Measurements from ENCODE around the gene HNRNPA2B1.
"Not testable (repeated sequence)": the region's sequence is repeated elsewhere in the genome, so short reads cannot be mapped to it uniquely, and the experiment has no call there.

The HNRNPA2B1 gene

DNA sequence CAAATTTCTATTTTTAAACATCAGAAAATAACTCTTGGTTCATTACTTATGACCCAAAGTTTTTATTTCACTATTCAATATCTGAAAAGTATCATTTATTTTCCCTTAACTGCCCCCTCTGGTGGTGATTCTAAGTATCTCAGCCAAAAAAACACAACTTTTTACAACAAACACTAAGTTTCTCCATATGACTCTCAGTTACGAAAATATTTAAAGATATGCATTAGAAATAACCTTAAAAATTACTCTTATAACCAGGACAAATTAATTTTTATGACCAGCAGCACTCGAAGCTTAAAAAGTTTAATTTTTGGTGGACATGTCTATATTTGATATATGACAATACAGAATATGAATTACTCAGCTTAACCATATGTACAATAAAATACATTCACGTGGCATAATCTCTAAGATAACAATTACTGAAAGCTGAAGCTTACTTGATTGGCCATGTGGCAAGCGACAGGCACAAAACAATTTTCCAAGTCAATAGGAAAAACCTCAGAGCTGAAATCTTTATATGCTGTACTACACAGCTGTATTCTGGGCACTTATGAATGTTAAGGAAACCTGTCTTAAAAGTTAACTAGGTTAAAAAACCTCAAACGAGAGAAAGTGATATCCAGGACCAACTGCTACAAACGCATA is 2.3 kb downstream of the HNRNPA2B1 start:
- DNase-seq, result peak; percentile 36 to 72

GRCh38 chr7:26197153-26198115 is 3.1 kb downstream of the HNRNPA2B1 start:
- peak; percentile 78 to 89 for DNase-seq

DNA sequence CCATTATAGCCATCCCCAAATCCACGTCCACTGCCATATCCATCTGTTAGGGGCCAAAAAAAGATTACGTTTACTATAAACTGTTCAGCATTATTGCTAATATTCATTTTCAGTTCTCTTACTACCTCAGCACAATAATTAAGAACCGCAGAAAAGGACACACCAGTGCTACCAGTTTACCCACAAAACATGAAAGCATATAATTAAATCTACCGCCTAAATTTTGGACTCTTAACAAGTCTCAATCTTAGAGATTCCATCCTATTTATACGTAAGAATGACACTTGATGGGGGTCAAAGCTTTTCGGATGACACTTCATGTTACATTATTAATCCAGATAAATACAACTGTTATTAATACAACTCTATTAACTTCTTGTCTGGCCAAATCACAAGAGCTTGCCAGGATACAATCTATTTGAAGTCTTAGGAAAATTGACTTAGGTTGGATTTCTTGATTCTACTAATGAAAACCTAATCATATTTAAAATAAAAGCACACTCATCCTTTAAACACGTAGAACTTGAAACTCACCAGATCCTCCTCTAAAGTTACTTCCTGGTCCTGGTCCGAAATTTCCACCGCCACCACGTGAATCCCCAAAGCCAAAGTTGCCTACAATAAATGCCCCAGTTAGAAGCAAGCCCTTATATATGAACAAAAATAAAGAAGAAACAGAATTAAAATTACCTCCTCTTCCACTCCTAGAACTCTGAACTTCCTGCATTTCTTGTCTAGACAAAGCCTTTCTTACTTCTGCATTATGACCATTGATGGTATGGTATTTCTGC is 4.5 kb downstream of the HNRNPA2B1 start:
- peak in 1 of 2 donors; percentile 39 for DNase-seq

DNA sequence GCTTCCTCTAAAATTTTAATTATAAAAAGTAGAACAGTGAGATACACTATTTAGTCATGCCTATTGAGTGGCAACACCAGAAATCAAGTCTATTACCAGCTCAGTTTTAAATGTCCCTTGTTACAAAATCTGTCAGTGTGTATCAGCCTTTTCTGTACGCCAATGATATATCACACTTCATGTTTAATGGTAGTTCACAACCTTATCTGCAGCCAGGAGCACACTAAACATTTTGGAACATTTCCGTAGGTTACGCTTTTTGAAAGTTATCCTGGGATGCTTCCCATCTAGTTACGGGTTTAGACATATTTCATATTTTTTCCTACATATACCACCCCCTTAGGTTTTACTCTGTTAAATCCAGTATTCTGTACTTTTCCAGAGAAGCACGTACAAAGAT is 5.4 kb downstream of the HNRNPA2B1 start:
- no peak for DNase-seq

GRCh38 chr7:26194764-26195163 is 5.8 kb downstream of the HNRNPA2B1 start:
- DNase-seq, result not testable (repeated sequence)

DNA sequence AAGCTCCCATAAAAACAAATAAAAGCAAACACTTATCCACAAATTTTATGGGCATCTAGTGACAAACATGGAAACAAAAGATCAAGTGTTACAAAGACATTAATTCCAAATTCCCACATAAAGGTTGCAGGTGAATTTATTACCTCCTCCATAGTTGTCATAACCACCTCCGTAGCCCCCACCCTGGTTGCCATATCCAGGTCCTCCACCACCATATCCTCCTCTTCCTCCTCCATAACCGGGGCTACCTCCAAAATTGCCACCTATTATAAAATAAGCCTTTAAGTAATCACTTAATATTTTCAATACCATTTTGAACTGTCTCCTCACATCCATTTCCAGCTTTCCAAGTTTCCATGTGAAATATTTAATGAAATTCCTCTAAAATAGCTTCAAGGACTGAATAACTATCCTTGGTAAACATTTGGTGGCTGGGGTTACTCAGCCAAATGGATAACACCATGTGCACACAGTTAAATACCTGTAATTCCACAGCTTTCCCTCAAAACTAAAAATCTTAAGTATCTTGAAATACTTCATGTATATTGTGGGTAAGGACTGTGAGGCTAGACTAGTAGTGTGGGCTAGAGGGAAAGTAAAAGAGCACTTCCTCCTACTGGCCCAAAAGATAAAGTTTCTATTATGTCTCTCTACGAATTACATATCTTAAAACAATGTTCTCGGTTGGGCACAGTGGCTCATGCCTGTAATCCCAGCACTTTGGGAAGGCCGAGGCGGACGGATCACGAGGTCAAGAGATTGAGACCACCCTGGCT is 6.9 kb downstream of the HNRNPA2B1 start:
- DNase-seq, result no peak

- DNase-seq, result peak; percentile 36 to 40
Observed at GRCh38 chr7:26192485-26193087, 8.0 kb downstream of the HNRNPA2B1 start.

- no peak for DNase-seq
Observed at GRCh38 chr7:26191974-26192479, 8.5 kb downstream of the HNRNPA2B1 start.

GRCh38 chr7:26191233-26191973 is 9.1 kb downstream of the HNRNPA2B1 start:
- DNase-seq, result no peak

DNA sequence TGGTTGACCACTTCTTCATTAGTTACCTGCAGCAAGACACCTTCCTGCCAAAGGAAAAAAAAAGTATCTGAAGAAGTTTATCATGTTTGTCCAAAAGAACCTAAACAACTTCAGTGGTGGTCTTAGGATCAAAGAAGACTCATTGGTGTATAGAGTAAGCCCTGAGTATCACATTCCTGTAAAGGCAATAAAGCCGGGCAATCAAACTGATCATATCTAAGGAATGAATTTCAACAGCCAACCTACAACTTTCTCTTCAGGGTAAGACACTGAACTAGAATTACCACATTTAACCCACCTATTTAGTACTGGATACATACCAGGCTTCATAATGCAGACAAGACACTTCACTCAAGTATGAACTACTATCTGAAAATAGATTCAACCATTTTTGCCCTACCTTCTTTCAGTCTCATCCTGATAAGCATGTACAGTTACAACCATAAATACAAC is 10.1 kb downstream of the HNRNPA2B1 start:
- DNase-seq, result no peak

DNA sequence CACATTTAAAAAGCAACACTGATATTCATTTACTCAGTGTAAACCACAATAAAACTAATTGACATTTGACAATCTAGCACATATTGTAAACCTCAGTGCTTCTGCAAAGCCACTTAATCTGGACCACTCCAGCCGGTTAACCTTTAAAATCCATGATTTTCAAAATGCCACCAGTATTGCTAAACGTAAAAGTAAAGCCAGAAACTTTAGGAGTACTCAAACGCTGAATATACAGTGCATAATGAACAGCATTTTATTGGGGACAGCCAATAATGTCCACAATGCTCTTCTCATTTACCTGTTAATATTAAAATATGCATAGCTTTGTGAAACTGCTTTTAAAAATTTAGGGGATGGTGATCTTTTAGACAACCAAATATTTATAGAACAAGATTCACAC is 10.8 kb downstream of the HNRNPA2B1 start:
- no peak for DNase-seq

DNA sequence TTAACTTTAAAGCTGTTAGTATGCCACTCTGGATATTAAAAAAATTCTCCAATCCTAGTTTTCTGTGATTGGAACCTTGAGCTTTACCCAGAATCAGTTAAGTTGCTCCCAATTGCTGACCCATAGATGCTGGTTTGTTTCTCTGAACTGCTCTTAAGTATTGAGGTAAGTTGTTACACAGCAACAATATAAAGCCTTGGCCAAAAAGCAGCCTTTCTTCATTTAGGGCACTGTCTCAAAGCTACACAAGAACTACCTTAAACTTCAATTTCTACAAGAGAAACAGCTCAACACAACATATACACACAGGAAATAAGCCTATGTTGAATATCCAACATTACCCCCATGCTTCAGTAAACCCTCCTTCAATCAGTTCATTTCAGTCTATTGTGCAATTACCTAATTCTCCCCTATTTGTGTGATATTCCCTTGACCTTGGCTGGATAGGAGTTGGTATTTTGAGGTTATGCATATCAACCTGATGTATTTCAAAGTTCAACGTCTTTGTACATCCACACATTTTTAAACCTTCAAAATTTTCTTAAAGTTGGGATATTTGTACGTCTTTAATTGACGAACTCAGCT is 11.5 kb downstream of the HNRNPA2B1 start:
- no peak for DNase-seq

DNA sequence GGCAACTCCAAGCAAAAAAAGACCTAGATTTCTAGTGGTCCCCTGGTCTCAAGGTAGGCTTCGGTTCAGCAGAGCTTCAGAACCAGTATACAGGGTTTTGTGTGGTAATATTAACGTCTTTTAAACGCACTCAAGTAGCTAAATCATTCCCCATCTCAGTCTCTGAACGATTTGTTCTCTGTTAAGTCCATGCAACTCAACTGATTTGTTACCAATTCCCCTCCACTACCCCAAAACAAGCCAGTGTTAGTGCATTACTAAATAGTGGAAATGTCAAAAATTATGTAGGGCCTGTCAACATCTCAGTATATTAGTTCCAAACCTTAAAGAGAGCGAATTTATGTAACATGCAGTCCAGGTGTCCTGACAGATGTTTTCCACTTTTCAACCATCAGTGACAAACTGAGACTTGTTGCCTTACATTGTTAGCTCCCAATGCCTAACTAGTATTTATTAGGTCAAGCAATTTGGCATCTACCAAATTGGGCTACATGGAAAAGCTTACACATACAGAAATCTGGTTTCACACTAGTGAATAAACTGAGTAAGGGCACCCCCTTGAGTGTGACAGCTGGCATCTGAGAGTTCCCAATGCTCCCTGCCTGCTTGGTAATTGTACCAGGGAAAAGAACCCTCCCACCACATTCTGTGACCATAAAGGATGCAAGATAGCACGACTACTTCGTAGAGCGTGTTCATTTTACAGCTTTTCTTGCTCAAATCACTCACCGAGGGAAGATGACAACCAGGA is 12.2 kb downstream of the HNRNPA2B1 start:
- no peak for DNase-seq

GRCh38 chr7:26187380-26188205 is 13.0 kb downstream of the HNRNPA2B1 start:
- peak in 1 of 2 donors; percentile 39 for DNase-seq

GRCh38 chr7:26186364-26187311 is 13.9 kb downstream of the HNRNPA2B1 start:
- no peak for DNase-seq

DNA sequence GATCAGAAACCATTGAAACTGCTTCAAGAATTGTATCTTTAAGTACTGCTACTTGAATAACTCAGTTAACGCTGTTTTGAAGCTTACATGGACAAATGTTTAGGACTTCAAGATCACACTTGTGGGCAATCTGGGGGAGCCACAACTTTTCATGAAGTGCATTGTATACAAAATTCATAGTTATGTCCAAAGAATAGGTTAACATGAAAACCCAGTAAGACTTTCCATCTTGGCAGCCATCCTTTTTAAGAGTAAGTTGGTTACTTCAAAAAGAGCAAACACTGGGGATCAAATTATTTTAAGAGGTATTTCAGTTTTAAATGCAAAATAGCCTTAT is 14.7 kb downstream of the HNRNPA2B1 start:
- no peak for DNase-seq

DNA sequence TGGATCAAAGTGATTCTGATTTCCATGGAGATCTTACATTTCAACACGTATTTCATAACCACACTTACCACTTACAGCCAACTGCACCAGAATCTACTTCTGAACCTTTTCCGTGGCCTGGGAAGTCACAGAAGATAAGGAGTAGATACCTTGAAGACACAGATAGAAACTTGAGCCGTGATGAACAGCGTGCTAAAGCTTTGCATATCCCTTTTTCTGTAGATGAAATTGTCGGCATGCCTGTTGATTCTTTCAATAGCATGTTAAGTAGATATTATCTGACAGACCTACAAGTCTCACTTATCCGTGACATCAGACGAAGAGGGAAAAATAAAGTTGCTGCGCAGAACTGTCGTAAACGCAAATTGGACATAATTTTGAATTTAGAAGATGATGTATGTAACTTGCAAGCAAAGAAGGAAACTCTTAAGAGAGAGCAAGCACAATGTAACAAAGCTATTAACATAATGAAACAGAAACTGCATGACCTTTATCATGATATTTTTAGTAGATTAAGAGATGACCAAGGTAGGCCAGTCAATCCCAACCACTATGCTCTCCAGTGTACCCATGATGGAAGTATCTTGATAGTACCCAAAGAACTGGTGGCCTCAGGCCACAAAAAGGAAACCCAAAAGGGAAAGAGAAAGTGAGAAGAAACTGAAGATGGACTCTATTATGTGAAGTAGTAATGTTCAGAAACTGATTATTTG is 15.3 kb downstream of the HNRNPA2B1 start:
- no peak for DNase-seq

Data from inflammatory macrophage (primary cell).